NT2/D1 (cell line): ENCODE data around the gene FBLN1.

Experiments used
- DNase-seq: peaks from one replicate; pipeline ENCODE4 v3.0.0-alpha.2; 2011; ENCODE audit warnings: low read depth, low spot score
- H3K27me3 ChIP-seq: 2 replicates; pipeline ENCODE4 v1.6.0; 2011; ENCODE audit warnings: mild to moderate bottlenecking; ENCODE audit not compliant: insufficient read length, insufficient read depth
- H3K36me3 ChIP-seq: 2 replicates; pipeline ENCODE4 v1.6.1; 2011; ENCODE audit warnings: mild to moderate bottlenecking, low read length, mixed read lengths; ENCODE audit not compliant: insufficient read depth, insufficient read length
- H3K4me1 ChIP-seq: 2 replicates; pipeline ENCODE4 v1.5.1; 2011; ENCODE audit not compliant: insufficient read depth, insufficient read length
- H3K4me3 ChIP-seq: 2 replicates; pipeline ENCODE4 v1.5.1; 2011; ENCODE audit warnings: low read depth; ENCODE audit not compliant: insufficient read length
- H3K9ac ChIP-seq: 2 replicates; pipeline ENCODE4 v1.6.0; 2011; ENCODE audit warnings: low read depth; ENCODE audit not compliant: insufficient read length
- H3K9me3 ChIP-seq: 2 replicates; pipeline ENCODE4 v1.5.1; 2011; ENCODE audit warnings: mild to moderate bottlenecking, low read length; ENCODE audit not compliant: insufficient read depth
- SUZ12 ChIP-seq: IDR thresholded peaks from 2 replicates; pipeline ENCODE4 v1.6.1; 2011; ENCODE audit not compliant: insufficient read length, insufficient read depth; ENCODE audit errors: extremely low read depth
- YY1 ChIP-seq: IDR thresholded peaks from 2 replicates; pipeline ENCODE4 v1.6.1; 2011; ENCODE audit not compliant: insufficient read length, insufficient read depth
- ZNF274 ChIP-seq: IDR thresholded peaks from 2 replicates; pipeline ENCODE4 v1.6.1; 2011; ENCODE audit warnings: mild to moderate bottlenecking, low read depth, low read length

Gene FBLN1

DNA sequence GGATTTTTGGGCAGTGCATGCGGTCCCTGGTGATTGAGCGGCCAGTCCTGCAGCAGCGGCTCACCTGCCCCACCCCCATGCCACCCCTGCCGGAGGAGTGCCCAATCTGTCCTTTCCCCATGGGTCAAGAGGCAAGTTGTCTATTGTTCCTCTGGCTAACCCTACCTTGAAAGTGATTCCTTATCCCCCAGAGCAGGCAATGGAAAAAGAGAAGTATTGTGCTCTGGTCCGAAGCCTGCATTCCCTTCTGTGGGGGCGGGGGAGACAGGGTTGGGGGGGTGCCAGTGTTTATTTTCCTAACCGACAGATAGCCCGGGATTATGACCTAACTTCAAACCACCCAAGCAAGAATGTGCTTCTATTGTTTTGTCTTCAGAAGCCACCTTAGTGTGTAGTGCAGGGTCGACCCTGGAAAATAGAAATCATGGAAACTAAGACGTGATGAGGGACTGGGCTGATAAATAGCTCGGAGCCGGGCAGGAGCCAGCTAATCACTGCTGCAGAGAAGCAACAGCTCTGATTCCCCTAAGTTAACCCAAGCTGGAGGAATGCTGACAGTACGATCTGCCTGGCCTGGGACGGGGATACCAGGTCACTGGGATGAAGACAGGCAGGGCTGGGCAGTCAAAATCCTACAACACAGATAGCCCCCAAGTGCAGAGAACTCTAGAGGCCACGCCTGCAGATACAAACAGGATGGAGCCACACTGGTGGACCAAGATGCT is 130.3 kb downstream of the FBLN1 start:
- H3K4me3 ChIP-seq, result no peak overlapping the region
- H3K27me3 ChIP-seq, result peaks cover 7% of the 10 kb centered on the region
- no peak for TF ChIP-seq SUZ12
- no peak for TF ChIP-seq YY1
- no peak for TF ChIP-seq ZNF274
- H3K36me3 ChIP-seq, result no peaks in the 10 kb centered on the region
- H3K9ac ChIP-seq, result peak overlapping the region; percentile 56
- no peak for DNase-seq
- no peaks in the 10 kb centered on the region for H3K9me3 ChIP-seq
- H3K4me1 ChIP-seq, result peaks cover 5% of the 10 kb centered on the region

- DNase-seq, result no peak
- Histone ChIP-seq H3K9ac (no peak overlapping the region), H3K9me3 (no peaks in the 10 kb centered on the region), H3K4me3 (no peak overlapping the region), H3K27me3 (peaks cover 11% of the 10 kb centered on the region), H3K36me3 (no peaks in the 10 kb centered on the region), H3K4me1 (peaks cover 11% of the 10 kb centered on the region)
- no peak for TF ChIP-seq SUZ12
- TF ChIP-seq ZNF274, result no peak
- TF ChIP-seq YY1, result no peak
Observed at GRCh38 chr22:45636683-45637082, 134.0 kb downstream of the FBLN1 start.

DNA sequence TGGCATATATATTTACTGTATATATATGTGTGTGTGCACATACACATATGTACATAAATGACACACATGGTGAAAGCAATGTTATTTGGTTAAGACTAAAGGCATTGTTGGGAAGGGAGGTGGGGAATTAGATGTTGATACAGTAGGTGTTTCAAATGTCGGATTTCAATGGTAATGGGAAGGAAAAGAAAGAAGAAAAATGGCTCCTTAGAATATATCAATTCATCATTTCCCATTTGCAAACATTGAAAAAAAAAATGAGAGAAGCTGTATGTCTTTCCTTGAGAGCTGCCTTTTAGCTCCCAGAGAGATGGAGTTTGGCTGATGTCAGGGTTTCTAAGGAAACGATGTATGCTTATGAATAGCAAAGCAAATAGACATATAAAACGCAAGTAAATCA is 135.5 kb downstream of the FBLN1 start:
- no peaks in the 10 kb centered on the region for H3K36me3 ChIP-seq
- H3K27me3 ChIP-seq, result peaks cover 4% of the 10 kb centered on the region
- TF ChIP-seq ZNF274 (no peak), SUZ12 (no peak), YY1 (no peak)
- no peak overlapping the region for H3K4me3 ChIP-seq
- H3K9ac ChIP-seq, result no peak overlapping the region
- H3K9me3 ChIP-seq, result no peaks in the 10 kb centered on the region
- H3K4me1 ChIP-seq, result peaks cover 10% of the 10 kb centered on the region
- no peak for DNase-seq

GRCh38 chr22:45638834-45639746 is 136.4 kb downstream of the FBLN1 start:
- no peak for DNase-seq
- H3K27me3 ChIP-seq, result peaks cover 4% of the 10 kb centered on the region
- no peak overlapping the region for H3K9ac ChIP-seq
- H3K9me3 ChIP-seq, result no peaks in the 10 kb centered on the region
- H3K4me3 ChIP-seq, result no peak overlapping the region
- H3K4me1 ChIP-seq, result peaks cover 8% of the 10 kb centered on the region
- no peaks in the 10 kb centered on the region for H3K36me3 ChIP-seq
- no peak for TF ChIP-seq ZNF274
- TF ChIP-seq SUZ12, result no peak
- TF ChIP-seq YY1, result no peak

DNA sequence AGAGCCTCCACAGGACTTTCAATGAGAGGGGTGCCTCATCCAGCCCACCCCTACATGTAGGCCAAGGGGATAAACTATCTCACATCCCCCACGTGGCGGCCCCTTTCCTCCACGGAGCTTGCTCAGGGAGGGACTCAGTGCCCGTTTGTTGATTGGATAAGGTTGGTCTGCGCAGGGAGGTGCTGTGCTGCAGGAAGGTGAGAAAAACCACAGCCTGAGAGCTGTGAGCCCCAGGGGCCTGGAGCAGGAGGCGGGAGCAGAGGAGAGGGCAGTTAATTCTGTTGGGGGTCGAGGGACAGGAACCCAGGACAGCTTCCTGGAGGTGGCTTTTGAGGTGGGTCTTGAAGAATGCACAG is 137.0 kb downstream of the FBLN1 start:
- TF ChIP-seq ZNF274, result no peak
- TF ChIP-seq SUZ12, result no peak
- no peak for TF ChIP-seq YY1
- Histone ChIP-seq H3K9me3 (no peaks in the 10 kb centered on the region), H3K9ac (no peak overlapping the region), H3K4me3 (no peak overlapping the region), H3K27me3 (peaks cover 5% of the 10 kb centered on the region), H3K36me3 (no peaks in the 10 kb centered on the region), H3K4me1 (peaks cover 8% of the 10 kb centered on the region)
- DNase-seq, result no peak

GRCh38 chr22:45640291-45640940 is 137.7 kb downstream of the FBLN1 start:
- H3K4me3 ChIP-seq, result no peak overlapping the region
- no peak for DNase-seq
- H3K27me3 ChIP-seq, result peaks cover 12% of the 10 kb centered on the region
- H3K9me3 ChIP-seq, result no peaks in the 10 kb centered on the region
- H3K36me3 ChIP-seq, result no peaks in the 10 kb centered on the region
- TF ChIP-seq SUZ12, result no peak
- TF ChIP-seq YY1, result no peak
- TF ChIP-seq ZNF274, result no peak
- no peak overlapping the region for H3K9ac ChIP-seq
- H3K4me1 ChIP-seq, result peaks cover 8% of the 10 kb centered on the region

DNA sequence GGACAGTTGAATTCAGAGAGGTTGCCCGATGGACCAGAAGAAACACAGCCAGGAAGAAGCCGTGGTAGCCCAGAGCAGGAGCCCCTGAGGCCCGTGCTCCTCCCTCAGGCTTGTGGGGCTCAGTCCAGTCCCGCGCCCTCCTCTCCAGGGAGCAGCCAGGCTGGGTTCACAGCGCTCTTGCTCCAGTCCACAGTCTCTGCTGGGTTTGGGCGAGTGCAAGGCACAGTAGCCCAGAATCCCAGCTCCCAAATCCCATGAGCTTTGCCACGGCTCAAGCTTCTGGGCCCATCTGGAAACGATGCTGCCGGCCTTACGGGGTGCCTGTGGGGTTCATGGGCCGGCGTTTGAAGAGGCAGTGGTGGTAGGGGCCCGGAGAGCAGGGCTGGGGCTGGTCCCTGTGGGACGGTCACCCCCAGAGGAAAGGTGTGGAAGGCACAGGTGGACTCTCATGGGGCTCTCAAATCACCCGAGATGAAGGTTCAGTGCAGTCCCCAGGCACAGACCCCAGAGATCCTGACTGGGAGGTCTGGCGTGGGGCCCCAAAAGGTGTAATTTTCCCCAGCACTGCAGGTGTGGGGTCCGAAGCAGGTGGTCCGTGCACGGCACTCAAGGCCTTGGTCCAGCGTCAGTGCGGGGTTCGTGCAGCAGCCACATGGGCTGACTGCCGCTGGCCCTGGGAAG is 138.4 kb downstream of the FBLN1 start:
- DNase-seq, result no peak
- peaks cover 8% of the 10 kb centered on the region for H3K4me1 ChIP-seq
- no peak for TF ChIP-seq SUZ12
- TF ChIP-seq ZNF274, result no peak
- no peak for TF ChIP-seq YY1
- H3K36me3 ChIP-seq, result no peaks in the 10 kb centered on the region
- peaks cover 16% of the 10 kb centered on the region for H3K27me3 ChIP-seq
- no peak overlapping the region for H3K9ac ChIP-seq
- no peaks in the 10 kb centered on the region for H3K9me3 ChIP-seq
- H3K4me3 ChIP-seq, result no peak overlapping the region
